ENCODE results near the gene TRMT61B. TPM values are rescaled to one million over a fixed set of nuclear protein-coding genes. Genes with fewer than 3 reads are reported as not detected.

Gene TRMT61B
- total and polyA plus RNA-seq, 9 of the 15 experiments (the other 6 are each of a cell fraction or from before 2014, with no cell fraction given) = 13.2 to 28.3 (median 19.5) TPM

DNA sequence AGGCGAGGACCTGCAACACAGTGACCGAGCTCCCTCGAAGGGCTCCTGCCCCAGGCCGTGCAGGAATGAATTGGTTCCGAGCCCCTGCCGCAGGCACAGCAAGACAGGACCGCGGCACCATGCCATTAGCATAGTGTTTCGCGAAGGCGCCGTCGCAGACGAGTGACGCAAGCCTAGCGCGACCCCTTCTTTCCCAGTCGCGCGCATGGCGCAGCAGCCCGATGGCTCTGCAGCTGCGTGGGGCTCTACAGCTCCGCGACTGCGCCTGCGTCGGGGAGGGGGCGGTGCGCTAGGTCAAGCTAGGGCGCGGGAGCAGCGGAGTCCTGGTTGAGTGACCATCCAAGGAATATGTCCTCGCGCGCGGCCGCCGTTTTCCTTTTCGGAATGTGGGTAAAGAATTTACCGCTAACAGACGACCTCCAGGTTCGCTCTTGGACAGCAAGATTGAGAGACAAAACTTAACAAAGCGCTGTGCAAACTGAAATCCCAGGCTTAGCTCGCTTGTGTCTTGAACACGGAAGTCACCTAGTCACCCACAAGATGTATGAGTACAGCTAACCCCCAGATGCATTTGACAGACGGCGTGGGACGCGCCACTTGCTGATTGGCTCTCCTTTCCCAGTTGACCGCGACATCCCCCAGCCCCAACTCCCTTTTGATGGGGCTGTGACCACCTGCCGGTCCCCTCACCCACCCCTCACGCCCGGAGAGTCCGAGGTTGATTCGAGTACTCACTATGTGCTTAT lies at the start of gene TRMT61B (continued):
- TF ChIP-seq, protein P1, sequence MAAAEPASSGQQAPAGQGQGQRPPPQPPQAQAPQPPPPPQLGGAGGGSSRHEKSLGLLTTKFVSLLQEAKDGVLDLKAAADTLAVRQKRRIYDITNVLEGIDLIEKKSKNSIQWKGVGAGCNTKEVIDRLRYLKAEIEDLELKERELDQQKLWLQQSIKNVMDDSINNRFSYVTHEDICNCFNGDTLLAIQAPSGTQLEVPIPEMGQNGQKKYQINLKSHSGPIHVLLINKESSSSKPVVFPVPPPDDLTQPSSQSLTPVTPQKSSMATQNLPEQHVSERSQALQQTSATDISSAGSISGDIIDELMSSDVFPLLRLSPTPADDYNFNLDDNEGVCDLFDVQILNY (CRISPR knock-in tag; IDR thresholded peaks at IDR 0.05) = no peak
- no peak for TF ChIP-seq HSF4 (CRISPR knock-in tag; IDR thresholded peaks at IDR 0.05; ENCODE audit: borderline replicate concordance)
- peak; percentile 95 for TF ChIP-seq EP400 (IDR thresholded peaks at IDR 0.05)
- TF ChIP-seq, protein P2, sequence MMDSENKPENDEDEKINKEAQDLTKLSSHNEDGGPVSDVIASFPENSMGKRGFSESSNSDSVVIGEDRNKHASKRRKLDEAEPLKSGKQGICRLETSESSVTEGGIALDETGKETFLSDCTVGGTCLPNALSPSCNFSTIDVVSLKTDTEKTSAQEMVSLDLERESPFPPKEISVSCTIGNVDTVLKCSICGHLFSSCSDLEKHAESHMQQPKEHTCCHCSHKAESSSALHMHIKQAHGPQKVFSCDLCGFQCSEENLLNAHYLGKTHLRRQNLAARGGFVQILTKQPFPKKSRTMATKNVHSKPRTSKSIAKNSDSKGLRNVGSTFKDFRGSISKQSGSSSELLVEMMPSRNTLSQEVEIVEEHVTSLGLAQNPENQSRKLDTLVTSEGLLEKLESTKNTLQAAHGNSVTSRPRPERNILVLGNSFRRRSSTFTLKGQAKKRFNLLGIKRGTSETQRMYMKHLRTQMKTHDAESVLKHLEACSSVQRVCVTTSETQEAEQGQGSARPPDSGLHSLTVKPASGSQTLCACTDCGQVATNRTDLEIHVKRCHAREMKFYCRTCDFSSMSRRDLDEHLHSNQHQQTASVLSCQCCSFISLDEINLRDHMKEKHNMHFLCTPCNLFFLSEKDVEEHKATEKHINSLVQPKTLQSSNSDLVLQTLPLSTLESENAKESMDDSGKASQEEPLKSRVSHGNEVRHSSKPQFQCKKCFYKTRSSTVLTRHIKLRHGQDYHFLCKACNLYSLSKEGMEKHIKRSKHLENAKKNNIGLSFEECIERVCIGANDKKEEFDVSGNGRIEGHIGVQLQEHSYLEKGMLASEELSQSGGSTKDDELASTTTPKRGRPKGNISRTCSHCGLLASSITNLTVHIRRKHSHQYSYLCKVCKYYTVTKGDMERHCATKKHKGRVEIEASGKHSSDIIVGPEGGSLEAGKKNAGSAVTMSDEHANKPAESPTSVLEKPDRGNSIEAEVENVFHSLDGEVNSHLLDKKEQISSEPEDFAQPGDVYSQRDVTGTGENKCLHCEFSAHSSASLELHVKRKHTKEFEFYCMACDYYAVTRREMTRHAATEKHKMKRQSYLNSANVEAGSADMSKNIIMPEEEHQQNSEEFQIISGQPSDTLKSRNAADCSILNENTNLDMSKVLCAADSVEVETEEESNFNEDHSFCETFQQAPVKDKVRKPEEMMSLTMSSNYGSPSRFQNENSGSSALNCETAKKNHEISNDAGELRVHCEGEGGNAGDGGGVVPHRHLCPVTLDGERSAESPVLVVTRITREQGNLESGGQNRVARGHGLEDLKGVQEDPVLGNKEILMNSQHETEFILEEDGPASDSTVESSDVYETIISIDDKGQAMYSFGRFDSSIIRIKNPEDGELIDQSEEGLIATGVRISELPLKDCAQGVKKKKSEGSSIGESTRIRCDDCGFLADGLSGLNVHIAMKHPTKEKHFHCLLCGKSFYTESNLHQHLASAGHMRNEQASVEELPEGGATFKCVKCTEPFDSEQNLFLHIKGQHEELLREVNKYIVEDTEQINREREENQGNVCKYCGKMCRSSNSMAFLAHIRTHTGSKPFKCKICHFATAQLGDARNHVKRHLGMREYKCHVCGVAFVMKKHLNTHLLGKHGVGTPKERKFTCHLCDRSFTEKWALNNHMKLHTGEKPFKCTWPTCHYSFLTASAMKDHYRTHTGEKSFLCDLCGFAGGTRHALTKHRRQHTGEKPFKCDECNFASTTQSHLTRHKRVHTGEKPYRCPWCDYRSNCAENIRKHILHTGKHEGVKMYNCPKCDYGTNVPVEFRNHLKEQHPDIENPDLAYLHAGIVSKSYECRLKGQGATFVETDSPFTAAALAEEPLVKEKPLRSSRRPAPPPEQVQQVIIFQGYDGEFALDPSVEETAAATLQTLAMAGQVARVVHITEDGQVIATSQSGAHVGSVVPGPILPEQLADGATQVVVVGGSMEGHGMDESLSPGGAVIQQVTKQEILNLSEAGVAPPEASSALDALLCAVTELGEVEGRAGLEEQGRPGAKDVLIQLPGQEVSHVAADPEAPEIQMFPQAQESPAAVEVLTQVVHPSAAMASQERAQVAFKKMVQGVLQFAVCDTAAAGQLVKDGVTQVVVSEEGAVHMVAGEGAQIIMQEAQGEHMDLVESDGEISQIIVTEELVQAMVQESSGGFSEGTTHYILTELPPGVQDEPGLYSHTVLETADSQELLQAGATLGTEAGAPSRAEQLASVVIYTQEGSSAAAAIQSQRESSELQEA (IDR thresholded peaks at IDR 0.05; ENCODE audit: low read depth) = no peak; the same call in 1 of the 2 replicates
- TF ChIP-seq CBX1 (IDR thresholded peaks at IDR 0.05; ENCODE audit: low read depth) = 0 out of 2 replicates have a peak, but pooled peaks have one; percentile 48
- no peak for TF ChIP-seq PRMT5 (CRISPR knock-in tag; IDR thresholded peaks at IDR 0.05)
- peak; percentile 92 for TF ChIP-seq POLR2H (tag; IDR thresholded peaks at IDR 0.05; ENCODE audit: low read depth)
- peak in 1 of 2 experiments; percentile 64; a peak in 1 of 3 replicates for TF ChIP-seq CBX3 (IDR thresholded peaks at IDR 0.05; ENCODE audit: borderline replicate concordance in 1 of 2, low read length in 2 of 2)
- peak; percentile 100 for TF ChIP-seq ATF1 (CRISPR knock-in tag; IDR thresholded peaks at IDR 0.05)
- TF ChIP-seq ATF1 (tag; IDR thresholded peaks at IDR 0.05) = peak; percentile 100
- peak; percentile 53 to 91 (median 86) for TF ChIP-seq YY1 (IDR thresholded peaks at IDR 0.05; ENCODE audit: borderline replicate concordance in 1 of 3, control insufficient read depth in 1 of 3, extremely low read depth in 1 of 3, insufficient read depth in 3 of 3, insufficient read length in 1 of 3, insufficient replicate concordance in 2 of 3, low read depth in 1 of 3, low read length in 2 of 3)
- TF ChIP-seq ZNF175 (CRISPR knock-in tag; IDR thresholded peaks at IDR 0.05; ENCODE audit: low read depth) = 0 out of 2 replicates have a peak, but pooled peaks have one; percentile 45
- TF ChIP-seq, protein P3, sequence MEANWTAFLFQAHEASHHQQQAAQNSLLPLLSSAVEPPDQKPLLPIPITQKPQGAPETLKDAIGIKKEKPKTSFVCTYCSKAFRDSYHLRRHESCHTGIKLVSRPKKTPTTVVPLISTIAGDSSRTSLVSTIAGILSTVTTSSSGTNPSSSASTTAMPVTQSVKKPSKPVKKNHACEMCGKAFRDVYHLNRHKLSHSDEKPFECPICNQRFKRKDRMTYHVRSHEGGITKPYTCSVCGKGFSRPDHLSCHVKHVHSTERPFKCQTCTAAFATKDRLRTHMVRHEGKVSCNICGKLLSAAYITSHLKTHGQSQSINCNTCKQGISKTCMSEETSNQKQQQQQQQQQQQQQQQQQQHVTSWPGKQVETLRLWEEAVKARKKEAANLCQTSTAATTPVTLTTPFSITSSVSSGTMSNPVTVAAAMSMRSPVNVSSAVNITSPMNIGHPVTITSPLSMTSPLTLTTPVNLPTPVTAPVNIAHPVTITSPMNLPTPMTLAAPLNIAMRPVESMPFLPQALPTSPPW (CRISPR knock-in tag; IDR thresholded peaks at IDR 0.05) = peak; percentile 70
- peak; percentile 92 for TF ChIP-seq TFAP4 (CRISPR knock-in tag; IDR thresholded peaks at IDR 0.05; ENCODE audit: borderline replicate concordance)
